NOMO-1 treated with DMSO at 0.1 percent for 48 hours (cell line): Measurements from ENCODE around the gene ZNF618.
"Not testable (repeated sequence)": the region's sequence is repeated elsewhere in the genome, so short reads cannot be mapped to it uniquely, and the experiment has no call there.

Experiments used
- DNase-seq: peaks from one replicate; lab custom pipeline; 2025; ENCODE audit not compliant: unreplicated experiment; lab: John Stamatoyannopoulos, UW

ZNF618 gene

DNA sequence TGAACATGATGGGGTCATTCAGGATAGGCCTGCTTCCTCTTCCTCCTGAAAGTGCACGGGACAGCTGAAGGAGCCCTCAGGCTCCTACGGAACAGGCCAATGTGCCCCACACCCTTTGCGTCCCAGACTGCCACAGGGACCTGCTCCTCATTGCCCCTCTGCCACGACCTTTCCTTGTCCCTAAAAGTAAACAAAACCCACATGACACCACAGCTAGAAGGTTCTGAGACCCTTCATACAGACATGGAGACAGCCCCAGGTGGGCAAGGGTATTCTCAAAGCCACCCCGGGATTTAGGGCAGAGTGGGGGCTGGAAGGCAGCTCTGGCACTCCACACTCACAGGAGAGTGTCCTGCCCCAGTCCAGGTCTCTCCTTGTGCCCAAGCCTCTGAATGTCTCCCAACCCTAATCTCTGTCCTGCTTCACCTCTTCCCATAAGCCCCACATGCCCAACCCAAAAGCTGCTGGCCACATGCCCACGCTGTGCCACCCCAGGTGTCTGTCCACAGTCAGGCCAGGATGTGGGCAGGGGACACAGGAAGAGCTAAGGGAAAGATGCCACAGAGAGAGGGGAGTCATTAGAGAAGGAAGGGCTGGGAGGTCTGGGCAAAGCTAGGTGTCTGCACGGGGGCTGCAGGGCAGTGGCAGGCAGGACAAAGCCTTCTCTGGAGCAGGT lies 201.2 kb downstream of the ZNF618 start:
- DNase-seq, result no peak

DNA sequence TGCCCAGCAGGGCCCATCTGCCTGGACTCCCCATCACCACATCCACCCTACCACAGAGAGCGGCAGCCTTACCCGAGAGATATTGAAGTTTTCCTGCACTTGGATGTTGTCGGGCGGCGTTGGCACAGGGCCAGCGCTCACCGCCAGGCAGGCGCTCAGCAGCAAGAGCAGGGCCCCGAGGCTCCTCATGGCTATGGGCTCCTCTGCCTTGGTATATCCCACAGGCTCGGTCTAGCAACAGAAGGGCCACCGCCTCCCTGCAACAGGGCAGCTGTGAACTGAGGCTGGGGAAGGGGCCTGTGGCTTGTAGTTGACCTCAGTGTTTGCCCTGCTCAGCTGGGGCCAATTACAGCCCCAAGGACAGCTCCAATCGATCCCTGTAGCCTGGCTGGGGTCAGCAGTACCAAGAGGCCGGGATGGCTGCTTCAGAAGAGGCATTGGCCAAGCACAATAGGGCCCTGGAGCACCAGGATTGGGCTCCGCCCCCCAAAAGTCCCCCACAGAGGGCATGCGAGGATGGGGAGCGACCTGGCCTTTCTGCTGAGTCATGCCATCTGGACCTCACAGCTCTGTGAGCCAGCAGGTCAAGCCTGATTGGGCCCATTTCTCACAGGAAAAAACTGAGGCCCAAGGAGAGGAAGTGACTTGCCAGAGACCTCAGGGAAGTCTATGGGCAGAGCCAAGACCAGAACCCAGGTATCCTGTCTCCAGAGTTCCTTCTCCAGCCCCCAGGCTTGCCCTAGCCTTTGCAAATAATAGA lies 202.1 kb downstream of the ZNF618 start, which contains the start of gene AMBP:
Gene AMBP, minus strand, starts transcription at position 280 of the 760 bp plus-strand sequence. Its CDS starts 91 bp downstream, at position 189.
- DNase-seq, result no peak

DNA sequence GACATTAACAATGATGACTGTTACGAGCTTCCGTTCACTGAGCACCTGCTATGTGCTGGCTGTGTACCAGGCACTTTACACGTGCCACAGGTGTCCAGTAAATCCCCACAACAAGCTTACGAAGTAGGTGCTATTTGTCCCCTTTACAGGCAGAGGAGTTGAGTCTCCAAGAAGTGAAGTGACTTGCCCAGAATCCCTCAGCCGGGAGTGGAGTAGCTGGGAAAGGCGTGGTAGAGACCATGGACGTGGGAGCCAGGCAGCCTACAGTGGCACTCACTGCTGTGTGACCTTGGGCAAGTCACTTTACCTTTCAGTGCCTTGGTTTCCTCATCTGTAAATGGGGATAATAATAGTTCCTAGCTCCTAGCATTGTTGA lies 202.7 kb downstream of the ZNF618 start:
- no peak for DNase-seq

DNA sequence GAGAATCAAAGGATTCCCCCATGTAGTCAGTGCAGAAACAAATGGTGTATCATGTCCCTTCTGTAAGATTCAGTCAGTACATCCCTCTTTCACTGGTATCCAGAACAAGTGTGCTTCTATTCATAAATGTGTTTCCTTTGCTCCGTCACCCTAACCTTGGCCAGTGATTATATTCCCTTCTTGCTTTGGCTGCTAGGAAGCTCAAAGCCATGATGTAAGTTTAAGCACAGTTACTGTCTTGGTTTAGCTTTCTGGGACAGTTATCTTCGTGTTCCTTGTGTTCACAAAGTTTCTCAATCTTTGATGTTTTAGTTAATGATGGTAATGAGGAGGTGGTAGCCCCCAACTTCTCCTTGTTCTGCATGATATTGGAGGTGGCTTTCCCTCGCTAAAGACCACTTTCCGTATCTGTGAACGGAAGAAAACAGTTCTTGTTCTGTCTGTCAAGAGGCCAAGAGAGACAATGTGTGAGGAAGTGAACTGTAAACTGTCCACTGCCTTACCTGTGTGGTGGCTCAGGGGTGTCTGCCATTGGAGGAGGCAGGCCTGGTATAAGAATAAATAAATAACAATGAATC lies 204.2 kb downstream of the ZNF618 start:
- no peak for DNase-seq

DNA sequence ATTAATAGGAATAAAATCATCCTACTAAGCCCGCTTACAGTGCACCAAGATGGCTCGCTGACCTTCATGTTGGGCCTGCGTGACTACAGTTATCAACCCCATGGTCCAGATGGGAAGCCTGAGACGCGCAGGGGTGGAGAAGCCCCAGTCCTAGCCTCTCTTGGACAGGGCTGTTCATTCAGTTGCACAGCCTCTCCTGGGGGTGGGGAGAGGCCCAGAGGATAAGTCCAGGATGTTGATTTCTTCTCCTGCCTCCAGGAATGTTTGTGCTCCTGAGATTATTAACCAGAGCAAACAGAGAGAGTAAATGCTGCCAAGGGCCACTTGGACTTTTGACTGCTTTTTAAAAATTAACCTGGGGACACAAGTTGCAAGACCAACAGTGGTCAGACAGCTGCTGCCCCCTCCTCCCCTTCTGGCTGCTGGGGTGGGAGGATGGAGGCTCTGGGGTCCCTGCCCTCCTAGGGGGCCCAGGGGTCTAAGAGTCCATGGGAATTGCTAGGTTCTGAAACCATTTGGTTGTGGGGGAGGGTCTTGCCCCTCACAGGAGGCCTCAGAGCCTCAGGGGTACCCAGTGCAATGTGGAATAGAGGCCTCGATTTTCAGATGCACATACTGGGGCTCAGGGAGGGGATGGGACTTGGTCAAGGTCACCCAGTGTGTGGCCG lies 204.8 kb downstream of the ZNF618 start:
- DNase-seq, result no peak

DNA sequence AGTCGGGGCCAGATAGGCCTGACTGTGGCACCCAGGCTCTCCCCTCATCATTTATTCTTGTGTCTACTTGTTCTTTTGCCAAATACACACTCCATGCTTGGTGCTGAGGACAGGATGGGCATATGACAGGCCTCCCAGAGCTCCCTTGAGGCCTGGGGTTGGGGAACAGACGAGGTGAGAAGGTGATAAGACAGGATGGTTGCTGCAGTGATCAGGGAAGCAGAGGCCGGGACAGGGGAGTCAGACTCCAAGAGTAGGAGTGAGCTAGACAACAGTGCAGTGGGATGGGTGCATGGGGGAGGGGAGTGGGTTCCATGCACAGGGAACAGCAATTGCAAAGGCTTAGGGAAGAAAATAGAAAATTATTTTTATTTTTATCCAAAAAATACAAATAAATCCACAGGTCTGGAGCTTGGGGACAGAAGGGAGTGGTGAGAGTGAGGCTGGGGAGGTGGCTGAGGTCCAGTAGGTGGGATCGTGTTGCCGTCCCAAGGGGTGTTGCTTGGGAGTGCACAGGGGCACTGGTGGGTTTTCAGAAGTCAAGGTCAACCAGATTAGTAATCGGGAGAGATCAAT lies 205.4 kb downstream of the ZNF618 start:
- DNase-seq, result no peak

DNA sequence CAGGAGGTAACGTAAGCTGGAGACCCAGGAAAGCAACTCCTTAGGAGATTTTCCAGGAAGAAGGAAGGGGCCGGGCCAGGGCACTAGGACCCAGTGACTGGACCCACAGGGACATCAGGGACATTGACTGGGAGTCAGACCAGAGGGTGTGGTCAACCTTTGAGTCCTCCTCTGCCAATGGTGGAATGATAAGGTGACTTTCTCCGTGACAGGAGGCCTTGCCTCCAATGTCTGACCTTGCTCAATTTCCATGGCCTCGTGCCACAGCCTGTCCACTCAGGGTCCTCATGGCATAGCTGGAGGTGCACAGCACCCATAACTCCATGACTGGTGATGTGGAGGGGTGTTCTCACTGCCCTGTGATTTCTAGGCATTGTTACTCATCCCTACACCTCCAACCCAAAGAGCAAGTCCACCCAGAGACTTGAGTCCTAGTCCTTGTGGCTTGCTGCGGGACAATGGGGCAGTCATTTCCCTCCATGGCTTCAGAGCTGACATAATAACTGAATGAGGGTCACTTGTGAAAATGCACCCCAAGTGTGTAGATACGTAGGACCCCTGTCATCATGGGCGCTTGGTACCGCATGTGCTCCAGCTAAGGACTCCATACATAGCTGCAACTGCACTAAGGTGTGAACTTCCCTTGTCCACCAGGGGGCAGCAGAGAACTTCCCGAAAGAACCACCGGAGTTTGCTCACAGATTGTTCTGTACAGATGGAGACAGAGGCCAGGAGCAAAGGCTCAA lies 206.1 kb downstream of the ZNF618 start:
- peak; percentile 60 for DNase-seq

DNA sequence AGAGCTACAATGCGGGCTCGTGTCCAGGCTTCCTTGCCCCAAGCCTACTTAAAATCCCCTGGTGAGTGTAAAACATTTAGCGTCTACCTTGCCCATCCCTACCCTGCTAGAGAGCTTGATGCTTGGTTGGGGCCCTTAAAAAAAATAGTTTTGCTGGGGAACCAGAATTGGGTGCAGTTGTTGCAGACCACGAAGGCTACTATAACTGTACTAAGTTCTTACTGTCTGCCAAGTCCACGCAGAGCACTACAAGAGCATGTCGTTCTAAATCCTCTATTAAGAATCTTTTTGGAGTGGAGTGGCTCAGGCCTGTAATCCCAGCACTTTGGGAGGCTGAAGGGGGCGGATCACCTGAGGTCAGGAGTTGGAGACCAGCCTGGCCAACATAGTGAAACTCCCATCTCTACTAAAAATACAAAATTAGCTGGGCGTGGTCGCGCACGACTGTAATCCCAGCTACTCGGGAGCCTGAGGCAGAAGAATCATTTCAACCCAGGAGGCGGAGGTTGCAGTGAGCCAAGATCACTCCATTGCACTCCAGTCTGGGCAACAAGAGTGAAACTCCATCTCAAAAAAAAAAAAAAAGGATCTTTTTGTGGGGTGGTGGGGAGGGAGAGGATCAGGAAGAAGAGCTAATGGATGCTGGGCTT lies 206.8 kb downstream of the ZNF618 start:
- DNase-seq, result not testable (repeated sequence)

DNA sequence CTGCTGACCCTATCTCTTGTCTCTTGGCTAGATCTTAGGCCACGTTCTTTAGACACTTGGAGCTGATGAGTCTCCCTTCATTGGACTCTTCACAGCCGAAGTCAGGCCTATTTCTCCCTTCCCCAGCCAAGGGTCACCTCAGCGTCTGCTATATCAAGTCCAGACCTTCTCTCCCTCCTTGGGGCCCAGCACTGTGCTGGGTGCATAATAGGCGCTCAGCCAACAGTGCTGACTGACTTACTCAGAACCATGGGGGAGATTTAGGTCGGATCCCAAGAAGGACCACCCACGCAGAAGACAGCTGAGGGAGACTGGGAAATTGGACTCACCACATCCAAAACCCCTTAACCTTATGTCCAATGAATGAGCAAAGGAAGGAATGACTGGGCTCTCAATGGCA lies 207.6 kb downstream of the ZNF618 start:
- no peak for DNase-seq

DNA sequence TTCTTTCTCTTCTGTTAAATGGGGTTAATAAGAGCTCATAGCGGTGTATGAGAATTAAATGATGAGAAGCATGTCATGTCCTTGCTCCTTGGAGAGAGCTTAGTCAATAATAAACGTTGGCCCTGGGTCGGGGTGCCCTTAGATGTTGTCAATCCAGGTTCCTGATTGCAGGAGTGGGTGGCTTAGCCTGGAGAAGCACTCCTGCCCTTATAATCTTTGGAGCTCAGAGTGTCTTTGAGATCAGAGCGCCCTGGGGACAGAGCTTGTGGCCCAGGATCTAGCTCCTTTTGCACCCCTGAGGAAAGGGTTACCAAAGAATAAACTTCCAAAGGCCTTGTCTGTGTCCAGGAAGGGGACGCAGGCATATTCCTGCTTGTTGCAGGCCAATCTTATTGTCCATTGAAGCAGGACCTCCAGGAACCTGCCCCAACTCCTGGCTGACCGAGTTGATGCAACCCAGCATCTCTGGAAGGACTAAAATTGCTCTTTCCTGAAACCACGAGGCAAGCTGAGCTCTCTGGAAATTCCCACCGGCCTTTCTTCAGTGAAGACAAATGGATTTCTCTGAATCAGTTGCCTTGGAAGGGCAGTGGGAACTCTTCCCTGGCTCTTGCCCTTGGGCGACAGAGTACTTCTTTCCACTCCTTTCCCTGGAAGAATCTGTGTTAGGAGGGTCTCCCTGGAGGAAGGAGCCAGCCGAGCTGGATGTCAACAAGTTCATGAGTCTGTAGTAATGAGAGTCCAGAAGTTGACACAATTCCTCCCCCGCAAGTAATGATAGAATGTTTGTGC lies 208.4 kb downstream of the ZNF618 start:
- DNase-seq, result no peak

DNA sequence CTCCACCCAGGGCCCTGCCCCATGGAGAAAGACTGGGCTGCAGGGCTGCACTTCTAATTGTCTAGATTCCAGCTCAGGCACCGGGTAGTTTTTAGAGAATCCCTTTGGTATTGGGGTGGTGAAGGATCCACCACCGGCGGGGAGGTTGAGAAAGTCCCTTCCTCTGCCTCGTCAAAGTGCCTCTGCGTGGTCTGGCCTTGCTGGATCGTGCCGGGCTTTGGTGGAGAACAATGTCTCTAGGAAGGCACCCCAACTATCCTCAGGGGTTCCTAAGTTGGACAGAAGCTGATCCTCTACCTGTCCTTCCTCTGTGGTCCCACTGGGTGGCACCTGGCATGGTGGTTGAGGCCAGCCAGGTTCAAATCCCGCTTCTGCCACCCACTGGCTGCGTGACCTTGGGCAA lies 209.3 kb downstream of the ZNF618 start:
- no peak for DNase-seq

DNA sequence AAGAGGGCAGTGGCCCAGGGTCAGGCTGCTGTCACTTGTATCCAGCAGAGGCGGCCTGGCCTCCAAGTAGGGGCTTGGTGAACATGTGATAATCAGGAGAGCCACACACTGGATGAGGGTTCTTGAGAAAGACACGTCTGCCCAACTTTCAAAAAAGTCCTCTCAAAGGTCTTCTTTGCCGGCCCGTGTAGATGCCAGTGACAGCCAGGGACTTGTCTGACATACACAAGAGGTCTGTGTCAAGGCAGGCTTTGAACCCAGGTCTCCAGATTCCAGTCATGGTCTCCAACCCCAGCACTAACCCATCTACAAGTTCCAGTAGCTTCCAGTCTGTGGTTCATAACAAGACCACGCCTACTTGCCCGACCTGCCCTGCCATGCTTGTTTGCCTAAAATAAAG lies 209.9 kb downstream of the ZNF618 start:
- DNase-seq, result no peak

DNA sequence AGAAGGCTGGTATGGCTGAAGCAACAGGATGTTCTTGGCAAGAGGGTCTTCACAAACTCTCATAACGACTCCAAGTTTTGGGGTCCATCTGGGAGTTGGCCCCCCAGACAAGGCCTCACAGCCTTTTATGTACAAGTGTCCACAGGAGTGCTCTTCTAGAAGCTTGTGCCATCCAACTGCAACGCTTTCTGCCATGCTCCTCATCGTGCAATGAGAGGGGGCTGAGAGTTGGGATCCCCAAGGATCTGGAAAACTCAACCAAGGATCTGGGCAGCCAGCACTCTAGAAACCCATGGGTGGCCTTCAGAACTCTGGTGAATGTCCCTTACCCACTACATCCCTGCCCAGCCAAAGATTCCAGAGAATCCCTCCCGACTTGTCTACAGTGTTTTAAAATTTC lies 210.5 kb downstream of the ZNF618 start:
- no peak for DNase-seq

DNA sequence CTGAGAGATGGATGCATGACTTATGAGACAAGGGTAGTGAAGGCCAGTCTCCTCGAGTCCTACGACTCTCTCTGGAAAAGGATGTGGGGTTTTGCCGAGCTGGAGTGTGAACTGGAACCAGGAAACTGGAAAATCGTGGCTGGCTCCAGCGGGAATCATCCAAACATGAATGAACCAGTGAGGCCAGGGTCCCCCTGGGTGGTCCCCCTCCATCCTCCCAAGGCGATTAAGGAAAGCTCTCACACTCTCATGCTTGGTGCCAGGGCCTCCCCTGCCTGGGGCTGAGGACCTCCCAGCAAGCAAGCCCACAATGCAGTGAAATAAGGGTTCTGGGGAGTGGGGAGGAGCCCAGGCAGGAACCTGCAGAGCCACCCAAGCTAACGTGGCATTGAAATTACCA lies 211.6 kb downstream of the ZNF618 start:
- DNase-seq, result no peak

DNA sequence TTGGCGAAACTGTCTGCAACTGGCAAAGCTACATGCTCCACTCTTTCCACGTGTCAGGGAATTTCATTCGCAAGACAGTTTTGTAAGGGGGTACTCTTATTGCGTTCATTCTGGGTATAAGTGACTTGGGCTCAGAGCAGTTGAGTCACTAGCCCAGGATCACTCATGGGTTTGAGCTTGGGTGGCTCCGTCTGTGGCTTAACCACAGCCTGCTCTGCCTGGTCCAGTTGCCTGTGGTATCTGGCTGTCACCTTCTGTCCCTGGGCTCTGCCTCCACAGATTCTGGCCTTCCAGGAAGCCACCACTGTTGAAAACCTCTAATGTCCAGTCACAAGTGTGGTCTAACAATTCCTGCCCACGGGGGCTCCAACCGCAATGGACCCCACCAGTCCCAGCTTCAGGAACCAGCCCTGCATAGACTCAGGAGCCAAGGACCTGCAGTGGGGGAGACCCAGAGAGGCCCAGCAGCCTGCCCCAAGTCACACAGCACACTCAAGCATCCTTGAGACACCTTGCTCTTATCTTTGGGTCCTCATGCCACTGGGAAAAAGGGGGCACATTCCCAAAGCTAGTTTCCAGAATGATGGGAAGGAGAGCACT lies 212.6 kb downstream of the ZNF618 start:
- DNase-seq, result no peak

DNA sequence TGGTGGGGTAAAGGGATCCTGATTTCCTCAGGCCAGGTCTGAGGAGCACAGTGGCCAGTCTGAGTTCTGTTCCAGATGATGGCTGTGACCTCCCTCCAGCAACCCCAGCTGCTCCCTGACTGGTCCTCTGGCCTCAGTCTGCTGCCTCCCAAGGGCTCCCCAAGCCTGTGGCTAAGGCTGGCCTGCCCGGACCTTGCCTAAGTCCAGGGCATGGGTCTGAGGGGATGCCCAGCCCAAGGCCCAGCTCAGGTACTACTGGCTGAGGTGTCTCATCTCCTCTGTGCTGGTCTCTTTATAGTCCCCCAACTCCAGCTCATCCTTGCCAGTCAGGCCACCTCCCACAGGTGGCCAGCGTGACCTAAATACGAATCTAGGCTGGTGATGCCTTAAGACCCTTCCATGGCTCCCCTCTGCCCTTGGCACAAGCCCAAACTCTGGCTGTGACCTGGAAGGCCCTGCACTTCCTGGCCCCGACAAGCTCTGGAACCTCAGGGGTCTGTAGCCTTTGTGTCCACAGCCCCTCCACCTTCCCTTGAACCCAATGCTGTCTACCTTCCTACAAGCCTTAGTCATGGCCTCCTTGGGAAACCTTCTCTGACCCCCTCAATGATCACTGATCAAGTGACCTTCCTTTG lies 213.2 kb downstream of the ZNF618 start:
- DNase-seq, result no peak

DNA sequence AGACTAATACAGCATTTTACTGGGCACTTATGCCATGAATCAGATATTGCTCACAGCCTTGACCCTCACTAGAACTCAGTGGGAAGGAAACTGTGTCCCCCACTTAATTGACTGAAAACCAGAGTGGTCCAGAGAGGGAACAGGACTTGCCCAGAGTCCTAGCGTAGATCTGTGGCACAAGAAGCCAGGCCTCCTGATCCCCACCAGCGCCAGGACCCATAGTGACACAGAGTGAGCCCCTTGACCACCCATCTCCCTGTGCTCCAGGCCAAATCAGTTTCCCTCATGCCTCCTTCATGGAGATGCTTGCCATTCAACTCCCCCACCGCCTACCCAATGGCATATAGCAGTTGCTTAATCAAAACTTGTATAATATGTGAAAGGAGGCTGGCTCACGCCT lies 214.7 kb downstream of the ZNF618 start:
- no peak for DNase-seq

DNA sequence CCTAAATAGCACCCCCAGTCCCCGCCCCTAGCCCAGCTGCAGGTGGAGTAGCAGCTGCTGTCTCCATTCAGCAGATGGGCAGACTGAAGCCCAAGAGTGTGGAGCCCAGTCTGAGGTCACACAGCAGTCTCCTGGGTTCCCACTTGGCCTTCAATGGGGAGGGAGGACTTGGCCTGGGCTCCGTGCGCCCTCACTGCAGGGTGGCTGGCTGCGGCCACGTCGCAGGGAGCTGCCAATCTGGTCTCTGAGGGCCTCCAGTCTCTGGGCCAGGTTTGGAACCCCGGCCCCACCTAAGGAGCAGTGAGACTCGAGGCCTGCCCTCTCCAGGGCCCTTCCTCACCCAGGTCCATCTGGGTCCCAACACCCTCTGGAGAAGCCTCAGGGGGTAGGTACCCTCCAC lies 215.6 kb downstream of the ZNF618 start:
- DNase-seq, result no peak

DNA sequence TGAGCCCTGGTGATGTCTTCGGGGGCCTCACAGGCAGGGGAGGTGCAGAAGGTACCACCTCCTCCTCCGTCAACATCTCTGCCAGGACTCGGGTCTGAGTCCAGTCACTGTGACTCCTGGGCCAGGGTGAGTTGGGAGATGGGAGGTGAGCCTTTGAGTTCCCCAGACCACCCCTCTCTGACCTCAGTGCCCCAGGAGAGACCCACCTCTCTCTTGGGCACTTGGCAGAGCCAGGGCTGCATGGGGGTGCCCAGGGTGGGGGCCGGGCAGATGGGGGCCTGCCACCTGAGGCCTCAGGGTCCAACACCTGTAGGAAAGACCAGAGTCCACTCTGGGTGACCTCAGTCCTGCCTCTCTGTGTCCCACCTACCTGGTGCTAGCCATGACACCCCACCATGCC lies 216.2 kb downstream of the ZNF618 start:
- DNase-seq, result no peak
